ENCODE results near the gene FGD6. TPM values are rescaled to one million over a fixed set of nuclear protein-coding genes. Genes with fewer than 3 reads are reported as not detected.
A peak's percentile ranks its signal among the peaks of the same experiment; 100 is the strongest.
"Not testable (repeated sequence)": the region's sequence is repeated elsewhere in the genome, so short reads cannot be mapped to it uniquely, and the experiment has no call there.

The FGD6 gene
- polyA plus RNA-seq, 4 donors, result 8.7 to 12.1 (median 11.7) TPM

DNA sequence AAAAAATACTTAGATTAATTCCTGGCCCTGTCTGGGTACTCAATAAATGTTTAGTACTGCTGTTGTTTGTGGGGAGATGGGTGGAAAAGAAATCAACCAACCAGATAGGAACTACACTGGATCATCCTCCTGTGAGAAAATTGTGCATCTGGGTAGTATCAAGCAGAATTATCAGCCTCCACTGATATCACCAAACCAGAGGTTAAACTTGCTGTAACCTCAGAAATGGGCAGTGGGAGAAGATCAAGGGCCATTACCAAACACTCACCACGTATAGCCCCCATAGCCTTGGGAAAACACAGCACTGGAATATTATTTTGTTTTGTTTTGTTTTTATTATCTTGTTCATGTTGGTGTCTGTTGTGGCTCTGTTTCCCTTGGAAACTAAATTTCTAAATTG is 20.0 kb upstream of the FGD6 start:
- DNase-seq (ENCODE audit: low read depth in 4 of 4, low spot score in 3 of 4), result no peak

DNA sequence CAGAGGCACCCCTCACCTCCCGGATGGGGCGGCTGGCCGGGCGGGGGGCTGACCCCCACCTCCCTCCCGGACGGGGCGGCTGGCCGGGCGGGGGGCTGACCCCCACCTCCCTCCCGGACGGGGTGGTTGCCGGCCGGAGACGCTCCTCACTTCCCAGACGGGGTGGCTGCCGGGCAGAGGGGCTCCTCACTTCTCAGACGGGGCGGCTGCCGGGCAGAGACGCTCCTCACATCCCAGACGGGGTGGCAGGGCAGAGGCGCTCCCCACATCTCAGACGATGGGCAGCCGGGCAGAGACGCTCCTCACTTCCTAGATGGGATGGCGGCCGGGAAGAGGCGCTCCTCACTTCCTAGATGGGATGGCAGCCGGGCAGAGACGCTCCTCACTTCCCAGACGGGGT is 18.4 kb upstream of the FGD6 start:
- not testable (repeated sequence) for DNase-seq (ENCODE audit: low read depth in 4 of 4, low spot score in 3 of 4)

DNA sequence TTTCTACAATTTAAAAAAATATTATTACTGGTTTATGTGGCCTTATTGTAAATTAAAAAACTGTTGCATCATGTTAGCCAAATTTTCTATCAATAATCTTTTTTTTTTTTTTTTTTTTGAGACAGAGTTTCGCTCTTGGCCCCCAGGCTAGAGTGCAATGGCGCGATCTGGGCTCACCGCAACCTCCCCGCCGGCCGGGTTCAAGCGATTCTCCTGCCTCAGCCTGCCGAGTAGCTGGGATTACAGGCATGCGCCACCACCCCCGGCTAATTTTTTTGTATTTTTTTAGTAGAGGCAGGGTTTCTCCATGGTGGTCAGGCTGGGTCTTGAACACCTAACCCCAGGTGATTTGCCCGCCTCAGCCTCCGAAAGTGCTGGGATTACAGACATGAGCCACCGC is 16.9 kb upstream of the FGD6 start:
- DNase-seq (ENCODE audit: low read depth in 4 of 4, low spot score in 3 of 4), result not testable (repeated sequence)

DNA sequence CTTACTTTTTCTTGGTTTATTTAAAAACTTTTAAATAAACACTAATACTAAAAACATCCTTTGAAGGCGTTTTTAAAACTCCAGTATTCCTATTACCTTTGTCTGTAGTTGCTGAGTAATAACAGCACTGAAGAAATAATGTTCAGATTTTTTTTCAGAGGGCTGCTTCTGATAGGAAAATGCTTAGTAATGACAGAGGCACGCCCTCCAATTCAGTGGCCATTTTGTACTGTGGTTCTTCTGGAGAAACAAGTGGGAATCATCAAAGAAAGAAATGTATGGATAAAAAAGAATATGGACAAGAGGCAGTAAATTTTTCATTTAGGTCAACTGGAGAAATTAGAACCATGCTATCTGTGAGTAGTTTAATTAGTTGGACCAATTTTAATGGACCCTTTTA is 13.9 kb upstream of the FGD6 start:
- no peak for DNase-seq (ENCODE audit: low read depth in 4 of 4, low spot score in 3 of 4)

DNA sequence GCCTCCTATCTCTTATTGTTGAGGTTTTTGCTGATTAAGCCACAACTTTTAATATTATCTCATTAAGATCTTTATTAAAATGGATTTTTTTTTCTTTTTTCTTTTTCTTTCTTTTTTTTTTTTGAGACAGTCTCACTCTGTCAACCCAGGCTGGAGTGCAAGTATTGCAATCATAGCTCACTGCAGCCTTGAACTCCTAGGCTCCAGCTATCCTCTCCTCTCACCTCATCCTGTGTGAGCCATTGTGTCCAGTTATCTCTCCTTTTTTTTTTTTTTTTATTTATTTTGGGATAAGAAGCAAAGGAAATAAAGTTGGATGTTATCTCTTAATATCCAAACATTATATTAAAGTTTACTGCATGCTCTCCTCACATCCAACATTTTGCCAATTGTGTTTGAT is 13.0 kb upstream of the FGD6 start:
- DNase-seq (ENCODE audit: low read depth in 4 of 4, low spot score in 3 of 4), result no peak

DNA sequence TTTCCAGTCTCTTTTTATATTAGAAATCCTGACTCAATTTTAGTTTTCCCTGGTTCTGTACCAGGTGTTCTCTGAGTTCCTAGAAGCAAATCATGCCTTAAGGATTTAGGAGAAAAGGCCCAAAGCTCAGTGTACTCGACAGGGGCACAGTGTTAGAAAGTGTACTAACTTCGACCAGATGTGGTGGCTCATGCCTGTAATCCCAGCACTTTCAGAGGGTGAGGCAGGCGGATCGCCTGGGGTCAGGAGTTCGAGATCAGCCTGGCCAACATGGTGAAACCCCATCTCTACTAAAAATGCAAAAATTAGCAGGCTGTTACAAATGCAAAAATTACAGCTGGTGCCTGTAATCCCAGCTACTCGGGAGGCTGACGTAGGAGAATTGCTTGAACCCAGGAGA is 12.4 kb upstream of the FGD6 start:
- no peak for DNase-seq (ENCODE audit: low read depth in 4 of 4, low spot score in 3 of 4)

DNA sequence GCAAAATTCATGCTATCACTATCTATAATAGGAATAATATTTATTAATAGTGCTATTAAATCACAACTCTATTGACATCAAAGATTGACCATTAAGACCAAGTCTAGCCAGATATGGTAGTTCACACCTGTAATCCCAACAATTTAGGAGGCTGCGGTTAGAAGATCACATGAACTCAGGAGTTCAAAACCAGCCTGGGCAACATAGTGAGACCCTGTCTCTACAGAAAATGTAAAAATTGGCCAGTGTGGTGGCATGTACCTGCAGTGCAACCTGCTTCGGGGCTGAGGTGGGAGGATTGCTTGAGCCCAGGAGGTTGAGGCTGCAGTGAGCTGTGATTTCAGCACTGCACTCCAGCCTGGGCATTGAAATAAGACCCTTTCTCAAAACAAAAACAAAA is 11.3 kb upstream of the FGD6 start:
- DNase-seq (ENCODE audit: low read depth in 4 of 4, low spot score in 3 of 4), result no peak

DNA sequence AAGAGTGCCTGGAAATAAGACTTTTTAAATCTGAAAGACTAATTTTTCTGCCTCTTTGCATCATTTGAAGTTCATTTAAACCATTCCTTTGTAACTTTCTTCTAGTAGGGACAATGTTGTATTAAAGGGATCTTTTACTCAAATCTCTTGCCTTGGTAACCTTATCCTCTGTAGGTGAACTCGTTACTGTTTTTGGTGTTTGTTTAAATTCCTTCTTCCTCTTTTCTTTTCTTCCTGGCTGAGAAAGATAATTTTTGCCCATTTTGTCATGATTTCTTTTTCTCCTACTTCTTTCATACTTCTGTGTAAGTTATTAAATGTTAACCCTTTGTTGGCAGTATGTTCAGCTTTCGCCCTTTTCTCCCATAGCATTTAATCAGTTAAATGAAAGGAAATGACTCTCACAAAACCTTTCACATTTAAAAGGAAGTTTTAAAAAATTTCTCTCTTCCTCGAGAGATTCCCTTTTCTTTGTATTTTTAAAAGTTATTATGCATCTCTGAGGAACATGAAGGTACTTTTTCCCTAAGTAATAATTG is 10.6 kb upstream of the FGD6 start:
- no peak for DNase-seq (ENCODE audit: low read depth in 4 of 4, low spot score in 3 of 4)

DNA sequence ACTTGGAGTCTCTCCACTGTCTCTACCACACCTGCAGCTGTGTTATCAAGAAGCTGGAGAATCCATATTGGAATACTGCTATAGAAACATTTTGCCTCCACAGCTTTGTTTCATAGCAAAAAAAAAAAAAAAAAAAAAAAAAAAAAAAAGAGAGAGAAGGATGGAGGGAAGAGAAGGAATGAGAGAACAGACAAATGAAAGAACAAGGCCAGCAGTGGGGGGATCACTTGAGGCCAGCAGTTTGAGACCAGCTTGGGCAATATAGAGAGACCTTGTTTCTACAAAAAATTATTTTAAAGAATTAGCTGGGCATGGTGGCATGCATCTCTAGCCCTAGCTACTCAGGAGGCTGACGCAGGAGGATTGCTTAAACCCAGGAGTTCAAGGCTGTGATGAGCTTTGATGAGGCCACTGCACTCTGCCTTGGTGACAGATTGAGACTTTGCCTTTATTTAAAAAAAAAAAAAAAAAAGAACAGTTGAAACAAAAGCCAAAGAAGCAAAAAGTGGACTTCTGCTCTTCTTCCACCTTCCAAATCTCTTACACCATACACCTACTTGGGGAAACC is 8.5 kb upstream of the FGD6 start:
- no peak for DNase-seq (ENCODE audit: low read depth in 4 of 4, low spot score in 3 of 4)

DNA sequence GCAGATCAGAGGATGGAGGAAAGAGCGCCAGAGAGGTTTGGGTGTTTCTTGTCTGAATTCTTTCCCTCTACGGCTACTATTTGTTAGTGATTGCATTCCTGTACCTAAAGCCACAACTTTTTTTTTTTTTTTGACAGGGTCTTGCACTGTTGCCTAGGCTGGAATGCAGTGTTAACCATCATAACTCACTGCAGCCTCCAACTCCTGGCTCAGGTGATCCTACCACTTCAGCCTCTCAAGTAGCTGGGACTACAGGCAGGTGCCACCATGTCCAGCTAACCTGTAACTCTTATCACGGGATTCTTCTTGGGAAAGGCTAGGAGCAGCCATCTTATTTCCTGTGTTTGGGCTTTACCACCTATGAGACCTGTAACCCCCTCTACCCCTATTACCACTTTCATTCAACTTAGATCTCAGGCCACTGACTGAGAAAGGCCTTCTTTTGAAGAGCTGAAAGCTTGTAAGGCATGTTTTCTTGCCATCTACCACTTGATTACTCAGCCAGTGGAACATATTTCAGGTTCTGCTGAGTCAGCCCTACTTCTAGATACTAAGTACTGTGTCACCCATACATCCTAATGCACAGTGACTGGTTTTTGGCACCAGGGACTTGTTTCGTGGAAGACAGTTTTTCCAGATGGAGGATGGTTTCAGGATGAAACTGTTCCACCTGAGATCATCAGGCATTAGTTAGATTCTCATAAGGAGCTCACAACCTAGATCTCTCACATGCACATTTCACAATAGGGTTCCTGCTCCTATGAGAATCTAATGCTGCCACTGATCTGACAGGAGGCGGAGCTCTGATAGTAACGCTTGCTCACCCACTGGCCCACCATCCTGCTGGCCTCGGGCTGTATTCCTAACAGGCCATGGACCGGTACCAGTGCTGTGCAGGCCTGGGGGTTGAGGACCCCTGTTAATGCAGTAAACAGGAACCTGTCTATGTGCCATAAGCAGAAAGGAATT is 7.2 kb upstream of the FGD6 start:
- DNase-seq (ENCODE audit: low read depth in 4 of 4, low spot score in 3 of 4), result no peak

DNA sequence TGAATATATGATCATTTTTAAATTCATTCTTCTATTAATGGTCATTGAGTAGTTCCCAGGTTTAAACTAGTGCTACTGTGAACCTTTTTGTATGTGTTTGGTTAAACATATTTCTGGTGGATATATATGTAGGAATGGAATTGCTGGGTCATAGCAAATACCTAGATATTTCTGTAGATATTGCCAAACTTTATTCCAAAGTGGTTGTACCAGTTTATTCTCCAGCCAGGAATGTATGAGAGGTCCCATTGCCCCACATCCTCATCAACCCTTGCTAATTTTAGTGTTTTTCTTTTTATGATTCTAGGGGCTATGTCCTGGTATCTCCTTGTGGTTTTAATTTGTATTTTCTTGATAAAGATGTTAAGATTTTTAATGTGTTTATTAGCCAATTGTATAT is 3.5 kb upstream of the FGD6 start:
- no peak for DNase-seq (ENCODE audit: low read depth in 4 of 4, low spot score in 3 of 4)

DNA sequence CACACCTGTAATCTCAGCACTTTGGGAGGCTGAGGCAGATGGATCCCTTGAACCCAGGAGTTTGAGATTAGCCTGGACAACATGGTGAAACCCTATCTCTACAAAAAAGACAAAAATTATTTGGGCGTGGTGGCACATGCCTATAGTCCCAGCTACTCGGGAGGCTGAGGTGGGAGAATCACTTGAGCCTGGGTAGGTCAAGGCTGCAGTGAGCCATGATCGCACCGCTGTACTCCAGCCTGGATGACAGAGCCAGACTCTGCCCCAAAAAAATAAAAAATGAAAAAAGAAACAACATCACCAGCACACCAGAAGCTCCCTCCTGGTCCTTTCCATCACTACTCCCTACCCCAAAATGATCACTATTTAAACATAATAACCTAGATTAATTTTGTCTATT is 2.9 kb upstream of the FGD6 start:
- no peak for DNase-seq (ENCODE audit: low read depth in 4 of 4, low spot score in 3 of 4)

DNA sequence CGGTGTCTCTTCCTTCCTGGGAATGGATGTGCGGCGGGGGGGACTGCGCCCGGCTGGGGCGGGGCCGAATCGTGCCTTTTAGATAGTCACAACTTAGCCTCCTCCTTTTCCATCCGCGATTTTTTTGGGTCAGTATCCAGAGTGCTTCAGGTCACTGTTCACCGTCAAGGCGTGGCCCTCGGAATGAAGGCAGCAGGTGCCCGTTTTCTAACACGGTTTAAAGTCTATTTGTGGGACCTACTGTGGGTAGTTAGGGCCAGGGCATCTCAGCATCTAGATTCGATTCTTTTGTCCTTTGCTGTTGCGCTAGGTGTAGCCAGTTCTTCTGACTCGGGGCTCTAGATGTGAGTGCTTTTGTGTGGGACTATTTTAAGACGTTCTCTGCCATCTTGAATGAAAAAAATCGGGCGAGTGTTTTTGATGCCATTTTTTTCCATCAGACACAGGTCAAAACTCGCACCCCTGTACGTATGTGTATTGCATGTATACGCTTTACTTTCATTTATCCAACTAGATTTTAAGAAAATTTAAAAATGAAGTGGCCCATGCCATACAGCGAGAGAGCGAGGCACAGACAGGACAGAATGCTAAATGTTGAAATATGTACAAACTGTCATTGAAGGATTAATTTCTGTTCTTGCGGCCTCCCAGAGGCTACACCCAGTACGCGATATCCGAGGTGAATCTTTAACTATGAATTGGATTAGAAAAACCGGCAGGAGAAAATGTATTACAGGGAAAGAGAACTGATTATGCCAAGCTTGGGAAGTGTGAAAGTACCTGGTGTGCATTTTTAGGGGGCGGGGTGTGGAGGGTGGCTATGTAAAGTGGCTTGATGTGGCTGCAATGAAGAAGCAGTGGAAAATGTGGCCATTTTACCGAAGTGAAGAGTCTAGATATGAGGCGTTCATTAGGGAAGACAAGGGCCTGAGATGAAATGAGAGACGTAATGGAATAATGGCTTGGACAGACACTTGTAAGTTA is 1.2 kb upstream of the FGD6 start:
- DNase-seq (ENCODE audit: low read depth in 4 of 4, low spot score in 3 of 4), result peak in 2 of 4 donors; percentile 45 to 63

DNA sequence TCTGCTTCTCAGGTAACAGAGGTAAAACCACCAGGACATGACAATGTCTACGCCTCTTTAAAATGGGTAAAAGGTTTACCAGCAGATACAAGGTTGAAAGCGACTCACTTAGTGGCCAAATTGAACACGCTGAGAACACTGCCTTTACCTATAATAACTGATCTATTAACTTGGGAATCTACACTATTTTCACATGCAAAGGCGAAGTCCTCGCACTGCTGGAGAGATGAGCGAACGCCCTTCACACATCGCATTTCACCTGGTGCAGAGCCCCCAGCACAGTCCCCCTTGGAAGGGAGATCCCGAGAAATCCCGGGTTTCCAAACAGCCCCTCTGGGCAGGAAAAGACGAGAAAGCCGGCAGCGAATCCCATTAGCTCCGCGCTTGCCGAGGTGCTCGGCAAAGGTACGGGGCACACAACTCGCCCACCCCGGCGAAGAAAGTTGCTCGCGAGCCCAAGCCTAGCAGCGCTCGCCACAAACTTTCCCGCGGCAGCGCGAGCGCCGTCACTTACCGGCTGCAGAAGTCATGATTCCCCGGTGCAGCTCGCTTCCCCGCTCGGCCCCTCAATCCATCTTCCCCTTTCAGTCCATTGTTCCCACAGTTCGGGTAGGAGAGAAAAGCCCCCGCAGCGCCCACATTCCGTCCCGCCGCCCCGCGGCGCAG is 423 bp downstream of the FGD6 start:
- DNase-seq (ENCODE audit: low read depth in 4 of 4, low spot score in 3 of 4), result peak in 1 of 4 donors; percentile 39

DNA sequence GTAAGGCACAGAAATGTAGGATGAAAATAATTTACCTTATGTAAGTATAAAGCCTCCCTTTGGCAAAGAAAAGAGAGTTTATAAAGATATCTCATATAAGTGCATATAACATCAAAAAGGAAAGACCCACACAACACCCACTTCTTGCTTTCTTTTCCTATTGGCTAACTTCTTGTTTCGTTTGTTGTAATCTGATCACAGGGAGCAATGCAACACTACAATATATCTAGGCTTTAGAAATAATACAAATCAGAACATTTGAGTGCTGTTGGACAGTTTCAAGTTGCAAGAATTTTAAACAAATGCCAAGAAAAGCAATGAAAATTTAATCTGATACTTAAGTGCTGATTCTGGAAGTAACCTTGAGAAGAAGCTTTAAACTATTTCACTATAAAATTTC is 1.3 kb downstream of the FGD6 start:
- no peak for DNase-seq (ENCODE audit: low read depth in 4 of 4, low spot score in 3 of 4)

DNA sequence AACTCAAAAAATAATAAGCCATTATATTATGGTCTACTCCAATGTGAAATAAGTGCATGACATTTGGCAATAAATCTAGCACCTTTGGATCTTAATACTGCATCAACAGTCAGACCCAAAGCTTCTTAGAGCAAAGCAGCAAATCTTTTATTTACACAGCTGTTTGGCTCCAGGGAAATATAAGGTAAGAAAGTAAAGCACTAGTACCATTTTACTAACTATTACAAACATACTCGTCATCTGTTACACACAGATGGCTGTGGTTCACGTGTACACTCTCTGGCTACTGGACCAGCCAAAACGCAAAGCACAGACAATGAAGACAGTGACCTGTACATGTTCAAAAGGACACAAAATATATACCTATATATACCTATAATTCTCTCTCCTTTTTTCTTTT is 2.8 kb downstream of the FGD6 start:
- DNase-seq (ENCODE audit: low read depth in 4 of 4, low spot score in 3 of 4), result no peak

DNA sequence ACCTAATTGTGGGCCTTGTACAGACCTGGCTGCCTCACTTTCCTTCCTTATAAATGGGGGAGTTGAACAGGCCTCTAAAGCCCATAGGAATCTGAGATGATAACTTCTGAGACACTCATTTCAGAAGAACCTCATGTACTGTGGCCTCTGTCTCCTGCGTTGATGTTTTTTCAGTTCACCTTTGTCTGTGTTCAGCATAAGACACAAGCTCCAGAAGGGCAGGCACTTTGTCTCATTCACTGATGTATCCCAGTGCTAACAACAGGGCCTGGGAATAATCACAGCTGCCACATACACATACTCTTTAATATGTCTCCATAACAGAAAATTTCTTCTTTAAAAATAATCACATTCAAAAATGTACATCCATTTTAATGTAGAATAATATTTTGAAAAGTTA is 3.3 kb downstream of the FGD6 start:
- DNase-seq (ENCODE audit: low read depth in 4 of 4, low spot score in 3 of 4), result no peak

DNA sequence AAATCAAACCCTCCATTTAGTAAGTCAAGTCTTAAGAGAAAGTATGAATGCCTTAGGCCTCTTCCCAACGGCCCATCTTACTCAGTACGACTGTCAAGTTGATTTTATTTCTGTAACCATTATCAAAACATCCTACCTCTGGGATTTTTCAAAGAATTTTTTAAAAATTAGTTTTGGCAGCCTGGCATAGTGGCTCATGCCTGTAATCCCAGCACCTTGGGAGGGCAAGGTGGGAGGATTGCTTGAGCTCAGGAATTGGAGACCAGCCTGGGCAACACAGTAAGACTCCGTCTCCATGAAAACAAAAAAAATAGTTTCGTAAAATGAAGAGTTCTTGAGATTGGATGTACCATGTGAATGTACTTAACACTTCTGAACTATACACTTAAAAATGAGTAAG is 4.1 kb downstream of the FGD6 start:
- no peak for DNase-seq (ENCODE audit: low read depth in 4 of 4, low spot score in 3 of 4)

DNA sequence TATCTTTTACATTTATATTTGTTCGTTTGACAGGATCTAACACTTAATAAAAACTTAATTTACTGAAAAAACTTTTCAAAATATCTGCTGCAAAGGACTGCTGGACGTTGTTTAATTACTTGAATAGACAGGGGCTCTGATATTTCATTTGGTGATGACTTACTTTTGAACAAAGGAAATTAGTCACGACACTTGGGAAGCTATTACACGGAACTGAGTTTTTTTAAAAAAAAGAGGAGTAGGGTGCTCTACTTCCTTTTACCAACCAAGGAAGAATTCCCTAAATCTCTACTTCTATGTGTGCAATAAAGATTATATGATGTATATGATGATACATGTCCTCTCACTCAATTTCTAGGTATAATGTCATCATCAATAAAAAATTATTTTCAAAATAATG is 4.7 kb downstream of the FGD6 start:
- DNase-seq (ENCODE audit: low read depth in 4 of 4, low spot score in 3 of 4), result no peak

DNA sequence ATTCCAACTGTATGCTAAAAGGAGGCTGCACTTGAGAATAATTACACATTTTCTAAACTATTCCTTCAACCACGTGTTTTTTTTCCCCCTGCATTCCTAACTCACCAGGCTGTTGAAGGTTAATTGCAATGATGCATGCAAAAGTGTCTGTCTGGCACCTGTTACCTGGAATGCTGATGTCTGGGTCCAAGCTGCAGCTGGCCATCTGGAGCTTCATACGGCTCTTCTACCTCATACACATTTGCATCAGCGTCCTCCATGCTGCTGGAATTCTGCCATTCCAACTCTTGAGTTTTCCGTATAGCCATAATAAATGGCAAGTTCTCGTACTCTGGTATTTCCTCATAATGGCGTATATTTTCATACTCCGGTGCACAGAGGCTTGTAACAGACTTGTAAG is 8.6 kb downstream of the FGD6 start:
- no peak for DNase-seq (ENCODE audit: low read depth in 4 of 4, low spot score in 3 of 4)
